GM18868 (cell line): ENCODE data around the gene TAS2R42.
A peak's percentile ranks its signal among the peaks of the same experiment; 100 is the strongest.

Source experiments
- ATAC-seq: cut with Tn5 transposase; IDR thresholded peaks from one replicate; pipeline ENCODE4 v1.9.1; 2021; ENCODE audit warnings: mild to moderate bottlenecking, moderate library complexity; ENCODE audit not compliant: unreplicated experiment

The TAS2R42 gene

GRCh38 chr12:11147420-11147819 is 39.3 kb downstream of the TAS2R42 start:
- ATAC-seq: no peak

GRCh38 chr12:11144297-11144696 is 42.4 kb downstream of the TAS2R42 start:
- ATAC-seq: no peak

DNA sequence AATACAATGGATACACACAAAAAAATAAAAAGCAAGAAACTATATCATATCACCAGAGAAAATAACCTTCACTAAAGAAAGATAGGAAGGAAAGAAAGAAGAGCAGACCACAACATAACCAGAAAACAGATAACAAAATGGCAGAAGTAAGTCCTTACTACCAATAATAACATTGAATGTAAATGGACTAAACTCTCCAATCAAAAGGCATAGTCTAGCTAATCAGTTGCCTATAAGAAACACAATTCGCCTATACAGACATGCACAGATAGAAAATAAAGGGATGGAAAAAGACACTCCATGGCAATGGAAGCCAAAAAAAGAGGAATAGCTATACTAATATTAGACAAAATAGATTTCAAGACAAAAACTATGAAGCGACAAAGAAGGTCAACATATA is 43.4 kb downstream of the TAS2R42 start:
- ATAC-seq: no peak

GRCh38 chr12:11136075-11136474 is 50.7 kb downstream of the TAS2R42 start:
- peak; percentile 84 for ATAC-seq
